MM.1S (cell line): ENCODE results near the gene ATP2B2.
"Not testable (repeated sequence)": the region's sequence is repeated elsewhere in the genome, so short reads cannot be mapped to it uniquely, and the experiment has no call there.

Experiments used
- DNase-seq: peaks from one replicate; pipeline ENCODE4 v3.0.0-alpha.2; 2015
- H2AFZ ChIP-seq: fragments of 300-600 bp; sonication (generic); 2 replicates; pipeline ENCODE4 v1.6.0; 2016; ENCODE audit warnings: antibody characterized with exemption, low read length
- H3F3A ChIP-seq: fragments of 300-600 bp; sonication (generic); 2 replicates; pipeline ENCODE4 v1.6.1; 2016; ENCODE audit warnings: mild to moderate bottlenecking, antibody characterized with exemption, low read length, moderate library complexity, mixed read lengths; ENCODE audit not compliant: insufficient read depth
- H3K27ac ChIP-seq: fragments of 300-600 bp; sonication (generic); 2 replicates; pipeline ENCODE4 v1.5.1; 2016; ENCODE audit warnings: mild to moderate bottlenecking, low read length
- H3K27me3 ChIP-seq: fragments of 300-600 bp; sonication (generic); replicated peaks from 2 replicates; pipeline ENCODE4 v1.6.0; 2016; ENCODE audit warnings: low read length; ENCODE audit not compliant: insufficient read depth
- H3K36me3 ChIP-seq: fragments of 300-600 bp; sonication (generic); replicated peaks from 2 replicates; pipeline ENCODE4 v1.6.1; 2016; ENCODE audit warnings: mild to moderate bottlenecking, low read length, mixed read lengths; ENCODE audit not compliant: insufficient read depth
- H3K4me1 ChIP-seq: fragments of 300-600 bp; sonication (generic); 2 replicates; pipeline ENCODE4 v1.6.1; 2016; ENCODE audit warnings: low read length, mixed read lengths
- H3K4me2 ChIP-seq: fragments of 300-600 bp; sonication (generic); 2 replicates; pipeline ENCODE4 v1.6.0; 2016; ENCODE audit warnings: low read depth, low read length
- H3K4me3 ChIP-seq: fragments of 300-600 bp; sonication (generic); 2 replicates; pipeline ENCODE4 v1.5.1; 2016; ENCODE audit warnings: low read length, mixed read lengths
- H3K79me2 ChIP-seq: fragments of 300-600 bp; sonication (generic); 2 replicates; pipeline ENCODE4 v1.6.1; 2016; ENCODE audit warnings: mixed run types, low read length, mixed read lengths
- H3K9ac ChIP-seq: fragments of 300-600 bp; sonication (generic); 2 replicates; pipeline ENCODE4 v1.6.1; 2016; ENCODE audit warnings: low read length, mixed read lengths
- H3K9me2 ChIP-seq: fragments of 300-600 bp; sonication (generic); replicated peaks from 2 replicates; pipeline ENCODE4 v1.6.1; 2016; ENCODE audit warnings: mild to moderate bottlenecking, low read length, mixed read lengths; ENCODE audit not compliant: insufficient read depth
- H3K9me3 ChIP-seq: fragments of 300-600 bp; sonication (generic); replicated peaks from 2 replicates; pipeline ENCODE4 v1.6.1; 2016; ENCODE audit warnings: mild to moderate bottlenecking, low read length, mixed read lengths; ENCODE audit not compliant: insufficient read depth
- H4K20me1 ChIP-seq: fragments of 300-600 bp; sonication (generic); 2 replicates; pipeline ENCODE4 v1.6.1; 2016; ENCODE audit warnings: mild to moderate bottlenecking, low read length, moderate library complexity, mixed read lengths; ENCODE audit not compliant: insufficient read depth
- EZH2 ChIP-seq: fragments of 300-600 bp; sonication (generic); optimal IDR thresholded peaks from 2 replicates; pipeline ENCODE3; 2017; ENCODE audit warnings: low read depth, mild to moderate bottlenecking, antibody characterized with exemption, low read length, mixed read lengths
- EZH2phosphoT487 ChIP-seq: fragments of 300-600 bp; sonication (generic); IDR thresholded peaks from 2 replicates; pipeline ENCODE4 v1.6.1; 2018; ENCODE audit warnings: antibody characterized with exemption, low read length
- TF ChIP-seq, protein P1 (sequence below): fragments of 300-600 bp; sonication (generic); IDR thresholded peaks from 2 replicates; pipeline ENCODE4 v1.5.1; 2016; ENCODE audit warnings: antibody characterized with exemption, low read length, mixed read lengths

The ATP2B2 gene

DNA sequence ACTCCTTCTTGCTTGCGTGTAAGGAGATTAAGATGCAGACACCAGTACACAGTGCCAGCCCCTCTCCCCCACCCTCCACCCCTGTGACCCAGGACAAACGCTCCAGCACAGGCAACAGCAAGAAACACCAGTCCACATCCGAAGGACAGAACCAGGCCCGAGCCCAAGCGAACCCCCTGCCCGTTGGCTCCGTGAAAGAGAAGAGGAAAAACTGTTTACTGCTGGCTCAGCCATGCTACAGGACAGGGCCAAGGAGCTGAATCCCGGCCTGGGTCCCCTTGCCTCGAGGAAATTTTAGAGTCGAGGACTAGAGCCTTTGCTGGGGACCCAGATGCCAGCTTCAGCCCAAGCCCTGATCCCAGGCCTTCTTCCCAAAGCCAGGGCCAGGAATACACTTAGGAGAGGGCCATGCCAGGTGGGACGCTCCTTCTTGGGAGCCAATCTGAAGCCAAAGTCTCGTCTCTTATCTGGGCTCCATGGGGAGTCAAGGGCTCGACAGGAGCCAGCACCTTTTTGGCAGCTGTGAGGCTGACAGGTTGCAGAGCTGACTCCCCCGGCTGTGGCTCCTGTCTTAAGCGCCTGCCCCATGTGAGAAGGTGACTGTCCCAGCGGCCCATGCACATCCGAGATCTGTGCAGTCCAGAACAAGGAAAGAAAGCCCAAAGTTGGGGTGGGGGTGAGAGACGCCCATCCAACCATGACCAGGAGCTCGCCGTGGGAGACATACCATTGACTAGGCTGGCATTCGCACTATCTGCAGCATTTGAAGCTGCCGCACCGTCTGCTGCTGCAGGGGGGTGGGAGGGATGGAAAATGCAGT lies 120.6 kb downstream of the ATP2B2 start:
- Histone ChIP-seq H3K27me3 (no peaks in the 10 kb centered on the region), H3K79me2 (no peaks in the 10 kb centered on the region), H3K9ac (no peak overlapping the region), H3K4me1 (peaks cover 16% of the 10 kb centered on the region), H3K27ac (no peak overlapping the region), H4K20me1 (no peaks in the 10 kb centered on the region), H3K4me3 (no peak overlapping the region), H3K4me2 (no peak overlapping the region), H3K9me3 (no peaks in the 10 kb centered on the region), H3K9me2 (no peaks in the 10 kb centered on the region), H3F3A (no peaks in the 10 kb centered on the region; the same call in none of the 2 replicates), H2AFZ (no peak overlapping the region), H3K36me3 (no peaks in the 10 kb centered on the region)
- DNase-seq, result no peak
- TF ChIP-seq EZH2 (no peak), EZH2phosphoT487 (no peak)
- TF ChIP-seq, protein P1, sequence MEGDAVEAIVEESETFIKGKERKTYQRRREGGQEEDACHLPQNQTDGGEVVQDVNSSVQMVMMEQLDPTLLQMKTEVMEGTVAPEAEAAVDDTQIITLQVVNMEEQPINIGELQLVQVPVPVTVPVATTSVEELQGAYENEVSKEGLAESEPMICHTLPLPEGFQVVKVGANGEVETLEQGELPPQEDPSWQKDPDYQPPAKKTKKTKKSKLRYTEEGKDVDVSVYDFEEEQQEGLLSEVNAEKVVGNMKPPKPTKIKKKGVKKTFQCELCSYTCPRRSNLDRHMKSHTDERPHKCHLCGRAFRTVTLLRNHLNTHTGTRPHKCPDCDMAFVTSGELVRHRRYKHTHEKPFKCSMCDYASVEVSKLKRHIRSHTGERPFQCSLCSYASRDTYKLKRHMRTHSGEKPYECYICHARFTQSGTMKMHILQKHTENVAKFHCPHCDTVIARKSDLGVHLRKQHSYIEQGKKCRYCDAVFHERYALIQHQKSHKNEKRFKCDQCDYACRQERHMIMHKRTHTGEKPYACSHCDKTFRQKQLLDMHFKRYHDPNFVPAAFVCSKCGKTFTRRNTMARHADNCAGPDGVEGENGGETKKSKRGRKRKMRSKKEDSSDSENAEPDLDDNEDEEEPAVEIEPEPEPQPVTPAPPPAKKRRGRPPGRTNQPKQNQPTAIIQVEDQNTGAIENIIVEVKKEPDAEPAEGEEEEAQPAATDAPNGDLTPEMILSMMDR, result no peak

DNA sequence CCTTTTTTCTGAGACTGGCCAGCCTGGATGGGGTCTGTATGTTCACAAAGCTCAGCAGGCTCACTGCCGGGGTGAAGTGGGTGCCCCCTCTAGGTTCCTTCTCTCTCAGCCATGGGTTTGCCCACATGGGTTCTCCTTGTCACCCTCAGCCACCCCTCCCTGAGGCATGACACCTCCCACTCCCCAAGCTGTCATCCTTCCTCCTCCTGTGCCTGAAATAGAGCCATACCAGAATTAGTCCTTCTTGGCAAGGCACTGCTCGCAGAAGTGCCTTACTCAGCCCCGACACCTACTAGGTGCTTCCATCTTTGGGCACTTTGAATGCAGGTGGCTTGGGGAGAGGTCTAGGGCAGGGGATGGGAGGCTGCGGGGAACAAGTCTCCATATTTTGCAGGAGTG lies 121.5 kb downstream of the ATP2B2 start:
- no peaks in the 10 kb centered on the region for H3K36me3 ChIP-seq
- no peaks in the 10 kb centered on the region for H3K79me2 ChIP-seq
- H3F3A ChIP-seq, result no peaks in the 10 kb centered on the region
- DNase-seq, result no peak
- H3K9me2 ChIP-seq, result no peaks in the 10 kb centered on the region
- peaks cover 8% of the 10 kb centered on the region for H3K4me1 ChIP-seq
- H3K27ac ChIP-seq, result no peak overlapping the region
- TF ChIP-seq EZH2 (no peak), EZH2phosphoT487 (no peak)
- TF ChIP-seq, protein P1, result no peak
- H2AFZ ChIP-seq, result no peak overlapping the region
- no peaks in the 10 kb centered on the region for H3K9me3 ChIP-seq
- H4K20me1 ChIP-seq, result no peaks in the 10 kb centered on the region
- H3K4me2 ChIP-seq, result no peak overlapping the region
- H3K4me3 ChIP-seq, result no peak overlapping the region
- H3K27me3 ChIP-seq, result no peaks in the 10 kb centered on the region
- no peak overlapping the region for H3K9ac ChIP-seq

DNA sequence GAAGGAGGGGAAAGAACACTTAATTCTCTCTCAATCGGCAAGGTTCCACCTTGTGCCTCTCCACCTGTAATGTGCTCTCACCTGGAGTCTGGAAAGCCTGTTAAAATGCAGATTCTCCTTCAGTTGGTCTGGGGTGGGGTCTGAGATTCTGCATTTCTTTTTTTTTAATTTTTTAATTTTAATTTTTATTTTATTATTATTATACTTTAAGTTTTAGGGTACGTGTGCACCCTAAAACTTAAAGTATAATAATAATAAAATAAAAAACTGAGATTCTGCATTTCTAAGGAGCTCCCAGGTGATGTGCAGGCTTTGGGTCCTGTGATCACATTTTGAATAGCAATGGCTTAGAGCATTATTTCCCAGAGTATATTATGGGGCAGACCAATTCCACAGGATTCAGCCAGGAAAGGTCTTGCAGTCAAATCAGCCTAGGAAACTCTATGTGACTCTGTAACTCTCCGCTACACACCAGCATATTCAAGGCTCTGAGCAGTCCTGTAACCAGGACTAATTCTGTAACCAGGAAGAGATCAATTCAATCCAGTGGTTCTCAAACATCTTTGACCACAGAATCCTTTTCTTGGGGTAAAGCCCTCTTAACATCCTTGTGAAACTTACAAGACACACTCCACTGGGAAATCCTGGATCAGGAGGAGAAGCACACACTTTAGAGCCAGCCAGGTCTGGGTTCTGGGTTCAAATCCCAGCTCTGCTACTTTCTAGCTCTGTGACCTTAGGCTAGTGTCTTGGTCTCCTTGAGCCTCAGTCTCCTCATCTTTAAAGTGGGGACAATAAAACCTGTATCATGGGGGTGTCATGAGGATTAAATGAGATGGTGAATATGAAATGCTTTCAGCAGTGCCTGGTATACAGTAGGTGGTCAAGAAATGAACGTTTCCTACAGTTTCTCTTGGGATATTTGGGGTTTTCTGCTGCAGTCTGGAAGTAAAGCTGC lies 122.2 kb downstream of the ATP2B2 start:
- H3K4me3 ChIP-seq, result no peak overlapping the region
- no peak overlapping the region for H3K4me2 ChIP-seq
- DNase-seq, result no peak

DNA sequence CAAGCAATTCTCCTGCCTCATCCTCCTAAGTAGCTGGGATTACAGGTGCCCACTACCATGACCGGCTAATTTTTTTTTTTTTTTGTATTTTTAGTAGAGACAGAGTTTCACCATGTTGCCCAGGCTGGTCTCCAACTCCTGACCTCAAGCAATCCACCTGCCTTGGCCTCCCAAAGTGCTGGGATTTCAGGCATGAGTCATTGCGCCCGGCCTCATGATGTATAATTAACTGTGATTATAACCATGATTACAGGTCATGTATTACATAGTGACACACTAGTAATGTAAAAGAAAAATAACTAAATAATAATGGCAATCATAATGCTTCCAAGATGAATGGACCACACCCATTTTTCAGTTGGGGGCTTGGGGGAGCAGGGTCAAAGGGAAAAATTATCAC lies 122.9 kb downstream of the ATP2B2 start:
- not testable (repeated sequence) for H3K9me2 ChIP-seq, H4K20me1 ChIP-seq, DNase-seq, H3K4me3 ChIP-seq, H3K27ac ChIP-seq, H3K9me3 ChIP-seq, H3K27me3 ChIP-seq, H3K4me2 ChIP-seq, H3K79me2 ChIP-seq, H3K36me3 ChIP-seq, H3K4me1 ChIP-seq, H3K9ac ChIP-seq, H2AFZ ChIP-seq, H3F3A ChIP-seq

More for the DNA sequence above, 122.2 kb downstream of the ATP2B2 start:
- H3K4me1 ChIP-seq, result 0 out of 2 replicates have a peak, but pooled peaks cover 3% of the 10 kb centered on the region
- no peaks in the 10 kb centered on the region for H3K9me3 ChIP-seq
- H3K27me3 ChIP-seq, result no peaks in the 10 kb centered on the region
- TF ChIP-seq EZH2phosphoT487 (no peak), EZH2 (no peak)
- TF ChIP-seq, protein P1, result no peak
- no peaks in the 10 kb centered on the region for H3F3A ChIP-seq
- H3K9me2 ChIP-seq, result no peaks in the 10 kb centered on the region
- no peak overlapping the region for H2AFZ ChIP-seq
- no peaks in the 10 kb centered on the region for H4K20me1 ChIP-seq
- no peak overlapping the region for H3K9ac ChIP-seq
- H3K79me2 ChIP-seq, result no peaks in the 10 kb centered on the region
- H3K36me3 ChIP-seq, result no peaks in the 10 kb centered on the region
- H3K27ac ChIP-seq, result no peak overlapping the region
